Measurements from ENCODE around the gene DRC1.

GRCh38 chr2:26485725-26486418, 84.2 kb downstream of the DRC1 start:
- TF ChIP-seq CTCF (IDR thresholded peaks at IDR 0.05) (no peak), POLR2A (IDR thresholded peaks at IDR 0.05; ENCODE audit: low read depth) (no peak), EP300 (IDR thresholded peaks at IDR 0.05) (no peak), POLR2AphosphoS5 (IDR thresholded peaks at IDR 0.05) (no peak)

Data from esophagus muscularis mucosa (tissue), 4 donors.